HG03520 (cell line): Measurements from ENCODE around the gene HM13.
A peak's percentile ranks its signal among the peaks of the same experiment; 100 is the strongest.
"Not testable (repeated sequence)": the region's sequence is repeated elsewhere in the genome, so short reads cannot be mapped to it uniquely, and the experiment has no call there.

Source experiments
- ATAC-seq: cut with Tn5 transposase; IDR thresholded peaks from one replicate; pipeline ENCODE4 v1.9.1; 2021; ENCODE audit warnings: mild to moderate bottlenecking, moderate library complexity; ENCODE audit not compliant: unreplicated experiment

The HM13 gene

DNA sequence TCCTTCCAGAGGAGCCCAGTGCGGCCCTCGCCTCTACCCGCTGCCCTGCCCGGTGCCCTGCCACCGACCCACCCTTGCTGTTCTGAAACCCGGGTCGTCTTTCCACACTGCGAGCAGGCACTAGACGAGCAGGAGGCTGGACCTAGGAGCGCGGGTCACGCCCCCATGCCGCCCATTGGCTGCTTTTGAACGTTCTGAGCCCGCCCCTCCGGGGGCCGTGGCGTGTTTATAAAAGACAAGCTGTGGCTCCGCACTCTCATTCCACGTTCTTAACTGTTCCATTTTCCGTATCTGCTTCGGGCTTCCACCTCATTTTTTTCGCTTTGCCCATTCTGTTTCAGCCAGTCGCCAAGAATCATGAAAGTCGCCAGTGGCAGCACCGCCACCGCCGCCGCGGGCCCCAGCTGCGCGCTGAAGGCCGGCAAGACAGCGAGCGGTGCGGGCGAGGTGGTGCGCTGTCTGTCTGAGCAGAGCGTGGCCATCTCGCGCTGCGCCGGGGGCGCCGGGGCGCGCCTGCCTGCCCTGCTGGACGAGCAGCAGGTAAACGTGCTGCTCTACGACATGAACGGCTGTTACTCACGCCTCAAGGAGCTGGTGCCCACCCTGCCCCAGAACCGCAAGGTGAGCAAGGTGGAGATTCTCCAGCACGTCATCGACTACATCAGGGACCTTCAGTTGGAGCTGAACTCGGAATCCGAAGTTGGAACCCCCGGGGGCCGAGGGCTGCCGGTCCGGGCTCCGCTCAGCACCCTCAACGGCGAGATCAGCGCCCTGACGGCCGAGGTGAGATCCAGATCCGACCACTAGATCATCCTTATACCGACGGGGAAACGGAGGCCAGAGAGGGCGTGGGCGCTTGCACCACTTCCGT is 91.0 kb downstream of the HM13 start, which contains the start of gene ID1:
TSS of gene ID1 (plus strand) at position 259 of the 871 bp plus-strand sequence. CDS start at position 358, 99 bp downstream.
- peak; percentile 77 for ATAC-seq

DNA sequence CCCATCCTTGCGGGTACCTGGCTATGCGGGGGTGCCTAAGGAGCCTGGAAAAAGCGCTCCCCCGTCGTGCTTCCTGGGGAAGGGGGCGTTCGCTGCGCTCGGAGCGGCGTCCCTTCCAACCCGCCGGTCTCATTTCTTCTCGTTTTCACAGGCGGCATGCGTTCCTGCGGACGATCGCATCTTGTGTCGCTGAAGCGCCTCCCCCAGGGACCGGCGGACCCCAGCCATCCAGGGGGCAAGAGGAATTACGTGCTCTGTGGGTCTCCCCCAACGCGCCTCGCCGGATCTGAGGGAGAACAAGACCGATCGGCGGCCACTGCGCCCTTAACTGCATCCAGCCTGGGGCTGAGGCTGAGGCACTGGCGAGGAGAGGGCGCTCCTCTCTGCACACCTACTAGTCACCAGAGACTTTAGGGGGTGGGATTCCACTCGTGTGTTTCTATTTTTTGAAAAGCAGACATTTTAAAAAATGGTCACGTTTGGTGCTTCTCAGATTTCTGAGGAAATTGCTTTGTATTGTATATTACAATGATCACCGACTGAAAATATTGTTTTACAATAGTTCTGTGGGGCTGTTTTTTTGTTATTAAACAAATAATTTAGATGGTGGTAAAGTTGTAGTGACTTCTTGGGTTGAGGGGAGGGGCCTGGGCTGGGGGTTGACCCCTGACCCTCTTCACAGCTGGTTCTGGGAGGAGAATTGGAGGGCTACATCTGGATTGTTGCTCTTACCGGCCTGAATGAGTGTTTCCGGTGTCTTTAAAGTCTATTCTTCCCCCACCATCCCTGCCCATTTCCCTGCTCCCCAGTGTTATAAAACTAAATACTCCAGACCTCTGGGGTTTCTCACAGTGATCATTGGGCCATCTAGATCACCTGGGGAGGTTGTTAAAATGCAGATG is 91.9 kb downstream of the HM13 start:
- no peak for ATAC-seq

DNA sequence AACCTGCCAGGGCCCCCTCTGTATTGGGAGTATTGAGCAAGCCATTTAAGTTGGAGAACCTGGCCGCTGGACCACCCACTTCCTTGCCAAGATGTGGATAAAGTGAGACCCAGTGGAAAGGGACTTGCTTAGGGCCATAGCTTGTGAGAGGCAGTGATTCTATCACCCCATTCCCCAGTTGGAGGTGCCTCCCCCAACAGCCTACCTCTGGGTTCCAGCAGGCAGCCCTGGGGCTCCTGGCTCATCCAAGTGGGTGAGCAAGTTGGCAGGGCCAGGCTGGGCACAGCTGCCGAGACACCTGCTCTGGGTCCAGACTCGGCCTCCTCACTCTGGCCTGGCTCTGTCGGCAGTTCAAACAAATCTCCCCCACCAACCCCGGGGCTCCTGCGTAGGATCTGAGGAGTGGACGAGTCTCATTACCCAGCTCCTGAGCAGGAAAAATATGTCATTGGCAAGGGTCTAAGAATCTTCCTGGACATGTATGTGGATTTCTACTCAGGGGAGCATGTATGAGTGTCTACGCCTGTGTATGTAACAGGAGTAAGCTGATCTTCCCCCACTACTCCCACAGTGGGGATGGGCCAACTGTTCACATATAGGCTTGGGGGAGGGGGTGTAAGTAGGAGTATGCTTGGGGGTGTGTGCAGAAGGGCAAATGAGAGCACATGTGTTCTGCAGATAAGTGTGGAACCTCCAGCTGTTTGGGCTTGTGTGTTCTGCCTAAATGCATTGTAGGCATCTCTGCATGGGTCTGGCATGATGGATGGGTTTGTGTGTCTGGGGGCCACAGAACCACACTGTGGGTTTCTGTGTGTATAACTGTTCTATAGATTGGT is 92.8 kb downstream of the HM13 start:
- ATAC-seq, result no peak

DNA sequence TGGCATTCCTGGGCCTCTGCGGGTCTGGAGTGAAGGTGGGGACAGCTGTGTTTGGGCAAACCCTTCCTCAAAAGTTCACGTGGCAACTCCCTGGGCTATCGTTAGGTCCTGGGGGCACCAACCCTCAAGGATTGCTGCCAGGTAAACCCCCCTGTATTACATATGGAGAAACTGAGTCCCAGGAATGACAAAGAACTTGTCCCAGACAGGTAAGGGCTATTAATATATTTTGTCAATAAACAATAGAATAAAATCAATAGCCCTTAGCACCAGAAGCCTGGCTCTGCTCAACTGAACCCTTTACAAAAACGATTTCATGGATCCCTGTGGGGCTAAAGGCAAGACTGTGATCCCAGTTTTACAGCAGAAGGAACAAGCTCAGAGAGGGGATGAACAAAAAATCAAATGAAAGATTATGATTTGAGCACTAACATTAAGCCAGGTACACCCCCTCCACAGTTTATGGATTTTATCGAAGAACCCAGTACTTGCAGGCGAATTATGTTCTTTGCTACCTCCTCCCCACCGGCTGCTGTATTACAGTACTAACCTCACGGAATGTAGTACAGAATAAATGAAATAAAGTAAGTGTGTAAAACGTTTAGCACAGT is 93.5 kb downstream of the HM13 start:
- ATAC-seq, result no peak

DNA sequence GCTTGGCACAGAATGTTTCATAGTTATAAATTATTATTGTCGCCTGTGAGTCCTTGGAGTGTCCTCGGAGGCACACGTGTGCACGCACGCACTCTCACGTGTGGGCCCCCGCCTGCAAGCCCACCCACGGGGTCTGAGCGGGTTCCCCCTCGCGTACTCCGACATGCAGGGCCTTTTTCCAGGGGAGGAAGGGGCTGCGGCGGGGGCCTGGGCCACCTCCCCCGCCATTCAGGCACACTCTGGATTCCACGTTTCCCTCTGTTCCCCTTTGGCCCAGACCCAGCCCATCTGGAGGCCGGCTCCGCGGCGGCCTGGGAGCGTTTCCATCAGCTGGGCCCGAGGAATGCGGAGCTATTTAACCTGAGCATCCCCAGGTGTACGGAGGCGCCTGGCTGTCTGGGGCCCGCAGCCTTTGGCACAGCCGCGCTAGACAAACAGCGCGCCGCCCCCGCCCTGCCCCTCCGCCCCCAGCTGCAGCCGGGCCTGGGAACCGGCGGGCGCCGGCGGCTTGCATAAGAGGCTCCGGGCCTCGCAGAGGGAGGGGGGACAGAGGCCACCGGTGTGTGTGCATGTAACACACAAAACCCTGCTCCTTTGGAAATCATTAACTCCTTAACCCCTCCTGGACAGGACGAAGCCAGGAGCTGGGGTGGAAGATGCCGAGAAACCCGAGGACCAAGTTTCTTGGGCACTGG is 94.2 kb downstream of the HM13 start:
- no peak for ATAC-seq

DNA sequence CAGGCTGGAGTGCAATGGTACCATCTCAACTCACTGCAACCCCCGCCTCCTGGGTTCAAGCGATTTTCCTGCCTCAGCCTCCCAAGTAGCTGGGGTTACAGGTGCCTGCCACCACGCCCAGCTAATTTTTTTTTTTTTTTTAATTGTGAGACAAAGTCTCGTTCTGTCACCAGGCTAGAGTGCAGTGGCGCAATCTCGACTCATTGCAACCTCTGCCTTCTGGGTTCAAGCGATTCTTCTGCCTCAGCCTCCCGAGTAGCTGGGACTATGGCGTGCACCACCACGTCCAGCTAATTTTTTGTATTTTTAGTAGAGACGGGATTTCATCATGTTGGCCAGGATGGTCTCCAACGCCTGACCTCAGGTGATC is 98.0 kb downstream of the HM13 start:
- not testable (repeated sequence) for ATAC-seq

DNA sequence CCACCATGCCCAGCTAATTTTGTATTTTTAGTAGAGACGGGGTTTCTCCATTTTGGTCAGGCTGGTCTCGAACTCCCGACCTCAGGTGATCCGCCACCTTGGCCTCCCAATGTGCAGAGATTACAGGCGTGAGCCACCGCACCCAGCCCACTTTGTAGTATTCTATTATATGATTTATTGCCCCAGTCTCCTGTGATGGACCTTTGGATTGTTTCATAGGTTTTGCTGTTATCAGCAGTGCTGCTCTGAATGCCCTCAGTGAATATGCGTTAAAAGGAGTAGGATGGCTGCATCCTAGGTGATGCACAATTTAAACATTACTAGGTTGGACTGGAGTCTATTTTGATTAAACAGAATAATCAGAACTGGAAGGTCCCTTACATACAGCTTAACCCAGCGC is 101.2 kb downstream of the HM13 start:
- no peak for ATAC-seq

DNA sequence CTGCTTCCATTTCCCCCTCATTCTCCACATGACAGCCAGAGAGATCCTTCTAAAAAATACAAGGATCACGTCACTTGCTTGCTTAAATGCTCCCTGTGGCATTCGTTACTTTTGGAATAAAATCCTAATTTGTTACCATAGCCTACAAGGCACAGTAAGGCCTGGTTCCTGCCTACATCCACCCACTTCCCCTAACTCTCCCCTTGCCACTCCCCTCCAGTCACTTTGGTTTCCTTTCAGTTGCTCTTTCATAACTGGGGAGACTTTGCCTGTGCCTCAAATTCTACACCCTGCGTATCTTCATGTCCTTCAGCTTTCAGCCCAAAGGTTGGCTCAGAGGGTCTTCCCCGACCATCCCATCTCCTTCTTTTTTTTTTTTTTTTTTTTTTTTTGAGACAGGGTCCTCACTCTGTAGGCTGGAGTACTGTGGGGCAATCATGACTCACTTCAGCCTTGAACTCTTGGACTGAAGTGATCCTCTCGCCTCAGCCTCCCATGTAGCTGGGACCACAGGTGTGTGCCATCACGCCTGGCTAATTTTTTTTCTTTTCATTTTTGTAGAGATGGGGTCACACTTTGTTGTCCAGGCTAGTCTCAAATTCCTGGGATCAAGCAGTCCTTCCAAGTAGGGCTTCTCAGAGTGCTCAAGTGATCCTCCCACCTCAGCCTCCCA is 103.3 kb downstream of the HM13 start:
- no peak for ATAC-seq
